HG03066 (cell line): ENCODE measurements around the gene TSC22D1.

Experiments used
- ATAC-seq: cut with Tn5 transposase; IDR thresholded peaks from one replicate; pipeline ENCODE4 v1.9.1; 2021; ENCODE audit warnings: low read depth; ENCODE audit not compliant: unreplicated experiment

TSC22D1 gene

DNA sequence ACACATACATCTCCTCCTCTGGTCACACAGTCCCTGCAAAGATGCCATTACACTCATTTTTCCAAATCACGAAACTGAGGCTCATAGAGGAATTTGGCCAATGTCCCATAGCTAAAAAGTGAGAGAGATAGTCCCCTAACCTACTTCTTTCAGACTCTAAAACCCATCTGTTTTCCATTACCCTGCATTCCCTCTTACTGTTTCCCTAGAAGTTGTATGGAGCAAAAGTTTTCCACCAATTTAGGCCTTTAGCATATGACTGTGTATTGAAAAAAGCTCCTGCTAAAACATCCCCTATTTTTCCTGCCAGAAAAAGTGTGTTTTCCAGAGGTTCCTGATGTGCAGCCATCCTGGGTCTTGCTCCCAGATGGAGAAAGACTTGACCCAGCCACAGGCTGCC is 186.3 kb downstream of the TSC22D1 start:
- no peak for ATAC-seq

GRCh38 chr13:44389060-44389666 is 187.0 kb downstream of the TSC22D1 start:
- ATAC-seq, result no peak

- no peak for ATAC-seq
Observed at GRCh38 chr13:44388427-44389059, 187.6 kb downstream of the TSC22D1 start.

- ATAC-seq, result no peak
Observed at GRCh38 chr13:44386913-44387556, 189.1 kb downstream of the TSC22D1 start.

GRCh38 chr13:44385847-44386246 is 190.3 kb downstream of the TSC22D1 start:
- no peak for ATAC-seq

GRCh38 chr13:44385401-44385800 is 190.7 kb downstream of the TSC22D1 start:
- no peak for ATAC-seq

DNA sequence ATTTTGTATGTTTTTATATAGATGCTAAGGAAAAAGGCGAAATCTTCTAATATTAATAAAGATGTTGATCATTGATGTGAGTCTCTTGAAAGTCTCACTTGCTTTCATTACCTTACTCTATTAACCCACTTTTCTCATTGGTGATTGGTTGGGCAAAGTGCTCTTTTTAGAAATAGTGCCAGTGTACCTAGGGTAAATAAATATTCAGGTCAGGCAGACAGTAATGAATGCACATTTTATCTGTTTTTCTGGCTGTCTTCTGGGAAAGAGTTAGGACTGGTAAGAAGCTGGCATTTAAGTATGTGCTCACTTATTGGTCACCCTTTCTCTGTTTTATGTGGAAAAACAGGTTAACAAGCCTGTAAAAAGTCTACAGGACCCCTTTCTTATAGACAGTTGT is 191.4 kb downstream of the TSC22D1 start:
- no peak for ATAC-seq

DNA sequence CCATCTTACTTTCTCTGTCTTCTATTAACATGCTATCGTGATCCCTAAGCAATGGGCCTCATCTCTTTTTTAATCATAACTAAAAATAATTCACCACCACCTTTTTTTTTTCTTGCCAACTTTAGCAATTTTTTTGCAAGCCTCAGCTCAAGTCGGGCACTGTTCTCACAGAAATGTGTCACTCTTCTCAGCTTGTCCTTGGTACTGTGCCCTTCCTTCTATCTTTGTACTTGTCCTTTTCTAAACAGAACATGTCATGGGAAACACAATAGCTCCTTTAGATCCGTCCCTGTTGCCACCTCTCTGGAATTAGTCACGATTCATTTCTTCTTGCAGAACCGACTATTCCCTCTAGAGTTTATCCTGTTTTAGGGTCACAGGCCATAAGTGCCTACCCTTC is 192.2 kb downstream of the TSC22D1 start:
- no peak for ATAC-seq

- ATAC-seq, result no peak
Observed at GRCh38 chr13:44382635-44383145, 193.4 kb downstream of the TSC22D1 start.
